K562 (cell line): ENCODE data around the gene HOXB1. TPM values are rescaled to one million over a fixed set of nuclear protein-coding genes. Genes with fewer than 3 reads are reported as not detected.

ENCODE experiments used
- HDAC2 ChIP-seq: fragments of 450-650 bp; IDR thresholded peaks from 2 replicates; pipeline ENCODE4 v1.6.1; 2016; ENCODE audit warnings: mild to moderate bottlenecking
- NCOR1 ChIP-seq: fragments of 450-650 bp; IDR thresholded peaks from 2 replicates; pipeline ENCODE4 v1.6.1; 2016; ENCODE audit warnings: mild to moderate bottlenecking, moderate library complexity
- RBM17 ChIP-seq: fragments of 200-400 bp; formaldehyde crosslinking; IDR thresholded peaks from 2 replicates; pipeline ENCODE4 v1.6.1; 2017; ENCODE audit warnings: low read depth, mild to moderate bottlenecking, low read length, borderline replicate concordance
- RCOR1 ChIP-seq, 2 experiments: IDR thresholded peaks; 2 replicates each; pipeline ENCODE4 v1.6.1; 2012; ENCODE audit warnings: low read depth in 2 of 2, low read length in 2 of 2, borderline replicate concordance in 1 of 2, improper control_type of control experiment in 1 of 2
- SFPQ ChIP-seq: fragments of 200-400 bp; formaldehyde crosslinking; IDR thresholded peaks from 2 replicates; pipeline ENCODE4 v1.6.1; 2017; ENCODE audit warnings: mild to moderate bottlenecking, low read depth, low read length, moderate library complexity
- SMARCA4 ChIP-seq: fragments of 450-650 bp; IDR thresholded peaks from 2 replicates; pipeline ENCODE4 v1.6.1; 2016
- STAT5A ChIP-seq: IDR thresholded peaks from 2 replicates; pipeline ENCODE4 v1.6.1; 2012; ENCODE audit warnings: low read length, inconsistent platforms, borderline replicate concordance
- TAF15 ChIP-seq: fragments of 200-400 bp; formaldehyde crosslinking; IDR thresholded peaks from 2 replicates; pipeline ENCODE4 v1.6.1; 2017; ENCODE audit warnings: mild to moderate bottlenecking, low read depth, low read length, moderate library complexity
- TEAD4 ChIP-seq, 2 experiments: sonication (generic) in 1 of 2; formaldehyde crosslinking in 1 of 2; IDR thresholded peaks; 2 replicates each; pipeline versions ENCODE4 v1.6.1 to v1.8.0; 2012 to 2022; ENCODE audit warnings: borderline replicate concordance in 1 of 2, inconsistent platforms in 1 of 2, low read length in 1 of 2, mild to moderate bottlenecking in 1 of 2, missing genetic modification reagents in 1 of 2
- ZHX1 ChIP-seq: fragments of 150-350 bp; conservative IDR thresholded peaks from 2 replicates; pipeline ENCODE4 v1.6.1; 2014; ENCODE audit warnings: low read length
- ZNF318 ChIP-seq, 2 experiments: fragments of 450-650 bp; IDR thresholded peaks; 2 replicates each; pipeline ENCODE4 v1.6.1; 2016; ENCODE audit warnings: mild to moderate bottlenecking in 2 of 2, borderline replicate concordance in 1 of 2, low read depth in 1 of 2, moderate library complexity in 1 of 2
- ZNF384 ChIP-seq: IDR thresholded peaks from 2 replicates; pipeline ENCODE4 v1.6.1; 2012; ENCODE audit warnings: low read depth, low read length, improper control_type of control experiment
- polyA plus RNA-seq, 8 experiments: library from polyadenylated mRNA; depleted of rRNA in 4 of 8; stranded (reverse) in 5 of 8; unstranded in 3 of 8; fragments of >200 nt; fragmentation: Nextera tagmentation in 2 of 8; fragmentation: Illumina TruSeq in 1 of 8; extraction: Ambion mirVana in 2 of 8; extraction: Trizol in 1 of 8; gene quantifications; 2 replicates each; pipeline versions ENCODE4 v1.2.1 to v1.2.3, GENCODE V29; 2011 to 2014; ENCODE audit warnings: inconsistent platforms in 1 of 8, missing spikeins in 1 of 8
- total RNA-seq, 7 experiments: library from RNA; depleted of rRNA in 6 of 7; stranded (reverse); fragments of >200 nt in 6 of 7; fragmentation: Illumina TruSeq in 2 of 7; extraction: Trizol in 2 of 7; gene quantifications; 2 replicates each; pipeline versions ENCODE4 v1.2.1 to v1.2.3, GENCODE V29; 2011 to 2021; ENCODE audit warnings: low replicate concordance in 1 of 7

HOXB1 gene
- total and polyA plus RNA-seq, 9 of the 15 experiments (the other 6 are each of a cell fraction or from before 2014, with no cell fraction given), result 0.04 TPM; not detected in 8

- TF ChIP-seq ZNF318 (IDR thresholded peaks at IDR 0.05; ENCODE audit: borderline replicate concordance in 1 of 2, low read depth in 1 of 2) (0 out of 4 replicates have a peak, but pooled peaks of 1 of the 2 experiments have one; percentile 18), SFPQ (no peak), ZHX1 (no peak), RCOR1 (IDR thresholded peaks at IDR 0.05; ENCODE audit: borderline replicate concordance in 1 of 2, low read depth in 2 of 2, low read length in 2 of 2) (peak in 1 of 2 experiments; percentile 90; a peak in 2 of 4 replicates), RBM17 (no peak), STAT5A (no peak), TEAD4 (IDR thresholded peaks at IDR 0.05; ENCODE audit: low read length) (0 out of 2 replicates have a peak, but pooled peaks have one; percentile 23), TEAD4 (CRISPR knock-in tag; IDR thresholded peaks at IDR 0.05; ENCODE audit: borderline replicate concordance) (no peak), SMARCA4 (peak; percentile 45; the same call in 1 of the 2 replicates), TAF15 (no peak), HDAC2 (peak; percentile 69; the same call in 1 of the 2 replicates), NCOR1 (peak; percentile 13; the same call in 1 of the 2 replicates), ZNF384 (no peak; the same call in 1 of the 2 replicates)
Measured at GRCh38 chr17:48500435-48501426, 30.1 kb downstream of the HOXB1 start (continued).
